Keratinocyte (primary cell): ENCODE data around the gene MICU2.

Source experiments
- CTCF ChIP-seq, 3 experiments: IDR thresholded peaks in 1 of 3; conservative IDR thresholded peaks in 1 of 3; optimal IDR thresholded peaks in 1 of 3; 2 replicates in 2 of 3; 3 replicates in 1 of 3; pipeline versions ENCODE3 to v1.5.1; 2011; ENCODE audit warnings: low read length in 3 of 3, mild to moderate bottlenecking in 3 of 3, moderate library complexity in 2 of 3, control low read depth in 1 of 3, inconsistent platforms in 1 of 3; ENCODE audit not compliant: insufficient read depth in 2 of 3; ENCODE audit errors: extremely low read depth in 1 of 3
- EZH2 ChIP-seq: IDR thresholded peaks from one replicate; pipeline ENCODE4 v1.6.1; 2012; ENCODE audit warnings: inconsistent platforms, mild to moderate bottlenecking, low read length, moderate library complexity

DNA sequence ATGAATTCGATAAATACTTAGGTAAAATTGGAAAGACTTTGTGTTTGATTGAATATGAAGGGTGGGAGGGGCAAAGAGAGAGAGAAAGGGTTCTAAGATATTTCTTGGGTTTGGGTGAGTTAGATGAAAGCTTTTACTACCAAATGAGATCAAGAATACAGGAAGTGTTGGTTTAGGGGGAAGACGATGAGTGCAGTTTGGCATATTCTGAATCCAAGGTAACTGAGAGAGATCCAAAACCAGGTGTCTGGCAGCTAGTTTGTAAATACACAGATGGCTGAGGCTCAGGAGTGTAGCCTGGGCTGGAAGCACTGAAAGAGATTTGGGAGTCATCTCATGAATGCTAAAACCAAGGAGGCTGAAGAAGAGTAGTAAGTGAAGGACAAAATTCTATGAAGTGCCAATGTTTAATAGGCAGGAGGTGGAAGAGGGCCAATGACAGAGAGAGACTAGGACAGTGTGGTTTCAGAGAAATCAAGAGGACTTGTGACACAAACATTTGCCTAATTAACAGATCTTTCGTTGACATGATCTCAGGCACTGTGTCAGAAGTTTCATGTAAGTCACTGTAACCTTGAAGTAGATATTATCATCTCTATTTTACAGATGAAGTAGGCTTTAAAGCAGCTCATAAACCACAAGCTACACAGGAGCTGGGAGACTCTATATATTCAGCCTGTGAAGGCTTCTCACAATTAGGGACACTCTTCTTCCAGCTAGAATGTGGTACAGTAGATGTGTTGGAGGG is 74.7 kb downstream of the MICU2 start:
- TF ChIP-seq CTCF (optimal IDR thresholded peaks at IDR 0.05 in 1 of 3, IDR thresholded peaks at IDR 0.05 in 1 of 3, conservative IDR thresholded peaks at IDR 0.05 in 1 of 3; ENCODE audit: extremely low read depth in 1 of 3, insufficient read depth in 2 of 3, low read length in 3 of 3): no peak
- TF ChIP-seq EZH2: no peak
